Spinal cord (tissue), 10 donors: Measurements from ENCODE around the gene STAM. TPM values are rescaled to one million over a fixed set of nuclear protein-coding genes. Genes with fewer than 3 reads are reported as not detected.

Experiments used
- DNase-seq, 6 donors: peaks; one replicate each; pipeline versions ENCODE4 v3.0.0 to v3.0.0-alpha.2; 2013 to 2015; ENCODE audit warnings: low spot score in 6 of 6, low read depth in 4 of 6
- H3K27ac ChIP-seq: one replicate; pipeline ENCODE4 v1.5.1; 2013; ENCODE audit warnings: low read depth, low read length, control low read depth
- H3K27me3 ChIP-seq: one replicate; pipeline ENCODE4 v1.6.1; 2013; ENCODE audit warnings: low read length; ENCODE audit not compliant: control insufficient read depth, insufficient read depth
- H3K36me3 ChIP-seq: one replicate; pipeline ENCODE4 v1.6.1; 2013; ENCODE audit warnings: low read length; ENCODE audit not compliant: control insufficient read depth, insufficient read depth
- H3K4me1 ChIP-seq: one replicate; pipeline ENCODE4 v1.6.1; 2013; ENCODE audit warnings: low read length; ENCODE audit not compliant: control insufficient read depth, insufficient read depth
- H3K4me3 ChIP-seq: one replicate; pipeline ENCODE4 v1.5.1; 2013; ENCODE audit warnings: low read depth, low read length, control low read depth
- H3K9me3 ChIP-seq: one replicate; pipeline ENCODE4 v1.6.1; 2013; ENCODE audit warnings: low read length; ENCODE audit not compliant: control insufficient read depth, insufficient read depth
- WGBS: methylation state at CpG from one replicate; pipeline ENCODE4 v1.1.5; 2013; ENCODE audit warnings: missing lambda C conversion rate; ENCODE audit not compliant: insufficient coverage; 5-methylcytosine and 5-hydroxymethylcytosine counted together
- polyA plus RNA-seq, 2 donors: library from polyadenylated mRNA; unstranded; fragments of 120-200 nt; gene quantifications; one replicate each; pipeline ENCODE4 v1.2.1, GENCODE V29; 2013; ENCODE audit not compliant: insufficient read length in 2 of 2
- total RNA-seq, 2 donors: library from RNA; depleted of rRNA in 1 of 2; stranded (reverse); fragments of 120-200 nt in 1 of 2; fragments of >200 nt in 1 of 2; gene quantifications; one replicate each; pipeline versions ENCODE4 v1.2.3 to v1.2.4, GENCODE V29; 2013 to 2014
- donor health status: healthy.

The STAM gene
- total and polyA plus RNA-seq, 4 donors: 29.9 to 55.3 (median 41.8) TPM

DNA sequence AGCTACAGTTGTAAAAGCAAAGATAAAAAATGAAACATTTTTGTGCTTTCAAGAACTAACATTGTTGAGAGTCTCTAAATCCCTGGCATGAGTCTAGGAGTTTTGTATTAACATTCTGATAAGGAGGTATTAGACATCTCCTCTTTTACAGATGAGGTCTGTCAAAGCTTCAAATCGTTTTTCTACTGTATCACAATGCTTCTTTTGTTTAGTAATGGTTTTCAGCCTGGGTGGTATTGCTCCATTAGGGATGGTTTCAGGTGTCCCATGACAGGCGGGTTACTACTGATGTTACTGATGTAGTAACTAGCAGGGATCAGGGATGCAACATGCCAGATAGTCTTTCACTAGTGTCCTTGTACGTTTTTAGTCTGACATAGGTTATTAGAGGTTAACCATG lies 27.4 kb downstream of the STAM start:
- DNase-seq: no peak
- Histone ChIP-seq H3K4me3 (no peak overlapping the region), H3K36me3 (no peaks in the 10 kb centered on the region), H3K27ac (no peak overlapping the region), H3K4me1 (no peaks in the 10 kb centered on the region), H3K9me3 (no peaks in the 10 kb centered on the region), H3K27me3 (no peaks in the 10 kb centered on the region)
- 100% methylated on average over 1 of the region's 3 CpGs for WGBS

DNA sequence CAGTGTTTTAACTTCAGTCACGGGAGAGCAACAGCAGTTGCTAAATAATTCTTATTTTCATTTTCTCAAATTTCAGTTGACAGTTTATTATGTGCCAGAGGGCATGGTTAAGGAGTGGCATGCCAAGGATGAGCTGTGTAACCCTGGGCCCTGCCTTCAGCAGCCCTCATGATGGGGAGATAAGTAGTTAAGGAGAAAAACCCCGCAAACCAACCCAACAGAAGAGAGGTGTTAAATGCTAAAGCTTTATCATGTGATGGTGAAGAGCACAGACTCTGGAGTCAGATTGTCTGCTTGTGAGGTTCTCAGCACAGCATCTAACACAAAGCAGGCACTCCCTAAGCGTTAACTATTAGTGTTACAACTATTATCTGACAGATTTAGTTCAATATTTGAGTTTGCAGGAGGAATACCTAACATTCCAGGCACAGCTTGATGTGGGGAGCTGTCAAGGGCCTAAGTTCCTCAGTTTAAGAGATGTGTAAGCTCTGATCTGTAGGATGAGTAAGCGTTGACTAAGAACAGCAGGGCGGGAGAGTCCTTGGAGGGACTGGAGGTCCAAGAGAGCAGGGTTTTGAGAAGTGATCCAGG lies 29.6 kb downstream of the STAM start:
- no peak overlapping the region for H3K4me3 ChIP-seq
- H3K4me1 ChIP-seq: no peaks in the 10 kb centered on the region
- no peak overlapping the region for H3K27ac ChIP-seq
- no peaks in the 10 kb centered on the region for H3K9me3 ChIP-seq
- 85% methylated on average over 2 of the region's 5 CpGs for WGBS
- DNase-seq: peak in 1 of 6 donors; percentile 8
- H3K27me3 ChIP-seq: no peaks in the 10 kb centered on the region
- no peaks in the 10 kb centered on the region for H3K36me3 ChIP-seq

DNA sequence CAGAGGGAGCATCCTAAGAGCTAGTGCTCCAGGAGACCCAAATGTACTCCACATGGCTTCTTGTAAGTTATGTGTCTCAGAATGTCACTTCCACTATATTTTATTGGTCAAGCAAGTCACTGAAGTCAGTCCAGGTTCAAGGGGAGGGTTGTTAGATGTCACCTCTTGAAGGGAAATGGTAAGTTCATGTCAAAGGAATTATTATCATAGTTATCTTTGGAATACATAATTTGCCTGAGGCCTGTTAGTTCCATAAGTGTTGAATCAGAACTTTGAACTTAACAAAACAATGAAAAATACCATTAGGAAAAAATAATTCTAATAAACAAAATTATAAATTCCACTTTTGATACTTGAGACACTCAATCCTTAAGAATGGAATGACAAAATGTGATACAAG lies 30.6 kb downstream of the STAM start:
- DNase-seq: no peak
- Histone ChIP-seq H3K36me3 (no peaks in the 10 kb centered on the region), H3K4me3 (no peak overlapping the region), H3K4me1 (no peaks in the 10 kb centered on the region), H3K27ac (no peak overlapping the region), H3K9me3 (peaks cover 4% of the 10 kb centered on the region), H3K27me3 (no peaks in the 10 kb centered on the region)

DNA sequence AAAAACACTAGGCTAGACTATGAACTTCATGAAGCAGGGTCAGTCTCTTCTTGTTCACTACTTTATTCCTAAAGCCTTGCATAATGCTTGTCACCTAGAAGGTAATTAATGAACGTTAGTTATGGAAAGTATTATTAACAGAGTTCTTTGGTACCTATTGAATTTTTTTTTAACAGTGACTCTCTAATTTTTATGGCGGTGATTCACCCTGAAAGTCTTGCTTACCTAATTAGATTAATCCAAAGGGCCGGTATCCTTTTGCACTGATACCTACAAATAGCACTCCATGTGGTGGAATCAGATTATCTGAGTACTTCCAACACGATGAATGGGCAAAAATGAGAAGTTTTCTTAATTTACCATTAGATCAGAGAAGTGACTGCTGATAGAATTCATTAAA lies 31.7 kb downstream of the STAM start:
- H3K27me3 ChIP-seq: no peaks in the 10 kb centered on the region
- H3K4me3 ChIP-seq: no peak overlapping the region
- peaks cover 4% of the 10 kb centered on the region for H3K9me3 ChIP-seq
- H3K36me3 ChIP-seq: no peaks in the 10 kb centered on the region
- H3K4me1 ChIP-seq: no peaks in the 10 kb centered on the region
- DNase-seq: no peak
- WGBS: no CpG with 5 or more reads among the region's 4 CpGs
- H3K27ac ChIP-seq: no peak overlapping the region

DNA sequence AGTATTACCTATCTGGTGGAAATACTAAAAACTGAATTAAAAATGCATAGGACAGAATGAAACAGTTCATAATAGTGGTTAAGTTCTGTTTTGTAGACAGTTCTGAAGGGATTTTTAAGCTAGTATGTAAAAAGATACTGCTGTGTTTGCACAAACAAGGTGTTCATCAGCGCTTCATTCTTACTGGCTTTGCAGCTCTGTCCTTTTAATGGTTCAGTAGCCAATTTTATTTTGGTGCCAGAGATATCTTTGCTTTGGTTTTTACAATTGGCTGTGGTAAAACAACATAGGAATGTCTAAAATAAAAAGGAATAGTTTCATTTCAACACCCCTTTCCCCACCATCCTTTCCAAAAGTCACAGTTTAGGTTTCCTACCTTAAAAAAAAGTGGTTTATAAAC lies 33.0 kb downstream of the STAM start:
- DNase-seq: no peak
- Histone ChIP-seq H3K27ac (no peak overlapping the region), H3K9me3 (peaks cover 4% of the 10 kb centered on the region), H3K4me1 (no peaks in the 10 kb centered on the region), H3K27me3 (no peaks in the 10 kb centered on the region), H3K36me3 (no peaks in the 10 kb centered on the region), H3K4me3 (no peak overlapping the region)
- 86% methylated on average over 1 of the region's 1 CpG for WGBS

DNA sequence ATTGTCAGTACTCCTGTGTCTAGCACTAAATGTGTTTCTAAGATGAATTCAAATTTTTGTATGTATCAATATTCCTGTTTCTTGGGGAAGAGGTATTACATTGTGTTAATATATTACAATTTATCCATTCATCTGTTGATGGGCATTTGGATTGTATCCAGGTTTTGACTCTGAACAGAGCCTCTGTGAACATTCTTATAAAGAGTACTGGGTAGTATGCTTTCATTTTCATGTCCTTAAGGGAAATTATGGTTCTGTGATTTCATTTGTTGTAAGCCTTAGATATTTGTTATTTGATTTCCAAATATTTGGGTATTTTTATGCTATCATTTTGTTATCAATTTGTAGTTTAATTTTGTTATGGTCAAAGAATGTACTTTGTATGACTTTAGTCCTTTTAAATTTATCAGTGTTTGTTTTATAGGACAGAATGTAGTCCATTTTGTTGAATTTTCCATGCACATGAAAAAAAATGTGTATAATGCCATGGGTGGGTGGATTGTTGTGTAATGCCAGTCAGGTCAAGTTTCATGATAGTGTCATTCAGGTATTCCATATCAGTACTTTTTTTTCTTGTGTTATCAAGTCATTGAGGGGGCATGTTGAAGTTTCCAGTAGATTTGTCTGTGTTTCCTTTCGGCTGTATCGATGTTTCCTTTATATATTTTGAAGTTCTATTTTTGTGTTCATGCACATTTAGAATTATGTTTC lies 38.4 kb downstream of the STAM start:
- Histone ChIP-seq H3K9me3 (peaks cover 4% of the 10 kb centered on the region), H3K4me1 (no peaks in the 10 kb centered on the region), H3K27ac (no peak overlapping the region), H3K36me3 (peaks cover 6% of the 10 kb centered on the region), H3K4me3 (no peak overlapping the region), H3K27me3 (no peaks in the 10 kb centered on the region)
- DNase-seq: peak in 1 of 6 donors; percentile 16
- no CpG with 5 or more reads among the region's 2 CpGs for WGBS

DNA sequence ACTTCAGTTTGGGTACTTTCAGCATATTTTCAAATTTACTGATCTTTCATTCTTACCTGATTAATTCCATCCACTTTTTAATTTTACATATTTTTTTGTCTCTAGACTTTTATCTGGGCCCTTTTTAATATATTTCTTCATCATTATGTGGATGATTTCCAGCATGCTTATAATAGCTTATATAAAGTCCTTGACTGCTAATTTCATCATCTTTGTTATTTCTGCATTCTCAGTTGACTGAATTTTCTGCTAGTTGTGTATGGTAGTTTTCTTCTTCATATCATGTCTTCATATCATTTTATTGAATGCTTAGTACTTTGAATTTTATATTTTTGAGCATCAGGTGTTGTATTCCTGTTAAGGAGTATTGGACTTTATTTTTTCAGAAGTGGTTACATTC lies 39.6 kb downstream of the STAM start:
- H3K9me3 ChIP-seq: peaks cover 4% of the 10 kb centered on the region
- no peaks in the 10 kb centered on the region for H3K27me3 ChIP-seq
- no peak overlapping the region for H3K4me3 ChIP-seq
- no peaks in the 10 kb centered on the region for H3K4me1 ChIP-seq
- H3K36me3 ChIP-seq: peaks cover 6% of the 10 kb centered on the region
- DNase-seq: no peak
- H3K27ac ChIP-seq: no peak overlapping the region

DNA sequence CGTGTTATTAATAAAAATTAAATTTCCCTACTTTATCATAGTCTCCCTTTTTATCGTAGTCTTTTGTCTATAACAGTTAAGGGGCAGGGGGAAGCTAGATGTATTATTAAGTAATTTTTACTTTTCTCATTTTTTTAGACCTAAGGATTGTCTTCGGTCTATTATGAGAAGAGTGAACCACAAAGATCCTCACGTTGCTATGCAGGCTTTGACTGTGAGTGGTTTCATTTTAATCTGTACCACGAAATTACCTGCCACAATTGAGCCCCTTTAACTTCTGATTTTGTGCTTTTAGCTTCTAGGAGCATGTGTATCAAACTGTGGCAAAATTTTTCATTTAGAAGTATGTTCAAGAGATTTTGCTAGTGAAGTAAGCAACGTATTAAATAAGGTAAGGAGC lies 40.6 kb downstream of the STAM start:
- no peak for DNase-seq
- Histone ChIP-seq H3K4me1 (no peaks in the 10 kb centered on the region), H3K4me3 (no peak overlapping the region), H3K27me3 (no peaks in the 10 kb centered on the region), H3K36me3 (peaks cover 6% of the 10 kb centered on the region), H3K27ac (no peak overlapping the region), H3K9me3 (no peaks in the 10 kb centered on the region)
- WGBS: no CpG with 5 or more reads among the region's 6 CpGs

DNA sequence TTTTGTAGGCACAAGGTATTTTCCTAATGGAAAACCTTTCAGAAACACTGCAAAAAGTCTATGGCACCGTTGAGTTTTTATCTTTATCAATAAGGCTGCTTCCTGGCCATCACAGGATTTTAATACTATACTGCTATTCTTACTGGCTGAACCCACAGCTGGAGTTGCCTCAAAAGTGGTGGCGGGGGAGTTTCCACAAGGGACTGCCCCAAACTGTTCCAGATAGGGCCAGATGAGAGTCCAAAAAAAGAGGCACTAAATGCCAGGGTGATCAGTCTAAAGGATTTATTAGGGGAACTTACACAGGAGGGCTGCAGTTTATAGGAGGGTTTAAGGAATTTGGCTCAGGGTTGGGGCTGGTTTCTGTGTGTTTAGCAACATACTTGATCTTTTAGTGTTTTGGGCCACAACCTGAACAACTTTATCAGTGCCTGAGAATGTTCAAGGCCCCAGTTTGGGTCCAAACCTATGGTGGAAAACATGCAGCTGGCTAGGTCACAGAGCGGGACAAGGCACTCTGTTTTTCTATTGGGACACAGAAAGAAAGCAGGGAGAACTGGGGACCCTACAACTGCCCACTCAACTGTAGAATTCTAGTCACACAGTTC lies 41.4 kb downstream of the STAM start:
- Histone ChIP-seq H3K9me3 (no peaks in the 10 kb centered on the region), H3K36me3 (peaks cover 6% of the 10 kb centered on the region), H3K27ac (no peak overlapping the region), H3K4me1 (no peaks in the 10 kb centered on the region), H3K27me3 (no peaks in the 10 kb centered on the region), H3K4me3 (no peak overlapping the region)
- DNase-seq: no peak
- 92% methylated on average over 3 of the region's 3 CpGs for WGBS
